Kidney epithelial cell (primary cell): ENCODE data around the gene WDSUB1. TPM values are rescaled to one million over a fixed set of nuclear protein-coding genes. Genes with fewer than 3 reads are reported as not detected.

Experiments
- DNase-seq: peaks from one replicate; pipeline ENCODE4 v3.0.0-alpha.2; 2010; ENCODE audit warnings: low read depth
- H3K27me3 ChIP-seq: 2 replicates; pipeline ENCODE4 v1.6.0; 2011; ENCODE audit warnings: low read length; ENCODE audit not compliant: control insufficient read depth, insufficient read depth
- H3K36me3 ChIP-seq: 2 replicates; pipeline ENCODE4 v1.5.1; 2011; ENCODE audit warnings: low read length; ENCODE audit not compliant: control insufficient read depth, insufficient read depth
- H3K4me3 ChIP-seq: 2 replicates; pipeline ENCODE4 v1.5.1; 2011; ENCODE audit warnings: low read depth, mild to moderate bottlenecking, control low read depth, low read length
- total RNA-seq: library from RNA; depleted of rRNA; stranded (reverse); fragments of >200 nt; gene quantifications from 2 replicates; pipeline ENCODE4 v1.2.3, GENCODE V29; 2015
- TF ChIP-seq, protein P1 (sequence below): IDR thresholded peaks from 2 replicates; pipeline ENCODE4 v1.5.1; 2011; ENCODE audit warnings: mild to moderate bottlenecking, moderate library complexity, low read length, control low read depth, inconsistent platforms; ENCODE audit not compliant: insufficient read depth, poor library complexity, severe bottlenecking

Gene WDSUB1
- total RNA-seq, 1 donor from 2014 or later, result 8.0 TPM

DNA sequence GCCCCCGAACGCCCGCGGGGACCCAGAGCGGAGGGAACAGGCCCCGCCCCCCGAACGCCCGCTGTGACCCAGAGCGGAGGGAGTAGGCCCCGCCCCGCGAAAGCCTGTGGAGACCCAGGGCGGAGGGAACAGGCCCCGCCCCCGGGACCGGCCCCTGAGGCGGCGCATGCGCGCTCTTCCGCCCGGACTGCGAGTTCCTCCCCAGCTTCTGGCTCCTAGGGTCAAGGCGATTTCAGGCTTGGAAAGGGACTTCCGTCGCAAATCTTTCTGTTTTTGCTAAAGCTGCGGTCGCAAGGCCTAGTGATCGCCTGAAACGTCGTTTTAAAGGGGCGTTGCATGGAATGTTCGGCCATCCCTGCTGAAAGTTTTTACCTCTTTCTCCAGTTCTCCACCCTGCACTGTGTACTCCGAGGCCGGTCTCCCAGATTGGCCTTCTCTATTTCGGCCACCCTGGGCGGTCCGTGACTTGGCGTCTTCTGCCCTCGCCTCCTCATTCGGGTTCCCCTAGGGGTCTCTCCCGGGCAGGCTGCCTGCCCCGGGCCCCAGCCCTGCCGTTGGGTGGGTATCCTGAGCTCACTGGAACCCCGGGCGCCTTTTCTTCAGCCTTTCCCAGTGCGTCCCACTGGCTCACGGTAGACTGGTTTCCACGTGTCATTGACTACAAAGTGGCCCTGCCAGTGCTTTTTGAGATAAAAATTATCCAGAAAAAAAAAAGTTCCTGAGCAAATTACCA lies 372 bp upstream of the WDSUB1 start:
- DNase-seq, result peak; percentile 63
- TF ChIP-seq, protein P1, sequence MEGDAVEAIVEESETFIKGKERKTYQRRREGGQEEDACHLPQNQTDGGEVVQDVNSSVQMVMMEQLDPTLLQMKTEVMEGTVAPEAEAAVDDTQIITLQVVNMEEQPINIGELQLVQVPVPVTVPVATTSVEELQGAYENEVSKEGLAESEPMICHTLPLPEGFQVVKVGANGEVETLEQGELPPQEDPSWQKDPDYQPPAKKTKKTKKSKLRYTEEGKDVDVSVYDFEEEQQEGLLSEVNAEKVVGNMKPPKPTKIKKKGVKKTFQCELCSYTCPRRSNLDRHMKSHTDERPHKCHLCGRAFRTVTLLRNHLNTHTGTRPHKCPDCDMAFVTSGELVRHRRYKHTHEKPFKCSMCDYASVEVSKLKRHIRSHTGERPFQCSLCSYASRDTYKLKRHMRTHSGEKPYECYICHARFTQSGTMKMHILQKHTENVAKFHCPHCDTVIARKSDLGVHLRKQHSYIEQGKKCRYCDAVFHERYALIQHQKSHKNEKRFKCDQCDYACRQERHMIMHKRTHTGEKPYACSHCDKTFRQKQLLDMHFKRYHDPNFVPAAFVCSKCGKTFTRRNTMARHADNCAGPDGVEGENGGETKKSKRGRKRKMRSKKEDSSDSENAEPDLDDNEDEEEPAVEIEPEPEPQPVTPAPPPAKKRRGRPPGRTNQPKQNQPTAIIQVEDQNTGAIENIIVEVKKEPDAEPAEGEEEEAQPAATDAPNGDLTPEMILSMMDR, result no peak
- Histone ChIP-seq H3K4me3 (peak overlapping the region; percentile 55), H3K36me3 (no peaks in the 10 kb centered on the region), H3K27me3 (no peaks in the 10 kb centered on the region)

DNA sequence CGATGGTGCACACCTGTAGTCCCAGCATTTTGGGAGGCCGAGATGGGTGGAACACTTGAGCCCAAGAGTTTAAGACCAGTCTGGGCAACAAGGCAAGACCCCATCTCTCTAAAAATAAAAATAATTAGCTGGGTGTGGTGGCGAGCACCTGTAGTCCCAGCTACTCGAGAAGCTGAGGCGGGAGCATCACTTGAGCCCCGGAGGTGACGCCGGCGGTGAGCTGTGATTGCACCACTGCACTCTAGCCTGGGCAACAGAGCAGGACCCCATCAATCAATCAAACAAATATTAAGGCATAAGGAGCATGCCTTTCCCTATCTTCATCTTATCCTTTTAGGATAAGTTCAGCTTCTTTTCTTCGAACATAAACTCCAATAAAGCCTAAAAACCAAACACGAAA lies 1.1 kb downstream of the WDSUB1 start:
- peak overlapping the region; percentile 55 for H3K4me3 ChIP-seq
- no peaks in the 10 kb centered on the region for H3K27me3 ChIP-seq
- DNase-seq, result no peak
- TF ChIP-seq, protein P1, result no peak
- H3K36me3 ChIP-seq, result no peaks in the 10 kb centered on the region

DNA sequence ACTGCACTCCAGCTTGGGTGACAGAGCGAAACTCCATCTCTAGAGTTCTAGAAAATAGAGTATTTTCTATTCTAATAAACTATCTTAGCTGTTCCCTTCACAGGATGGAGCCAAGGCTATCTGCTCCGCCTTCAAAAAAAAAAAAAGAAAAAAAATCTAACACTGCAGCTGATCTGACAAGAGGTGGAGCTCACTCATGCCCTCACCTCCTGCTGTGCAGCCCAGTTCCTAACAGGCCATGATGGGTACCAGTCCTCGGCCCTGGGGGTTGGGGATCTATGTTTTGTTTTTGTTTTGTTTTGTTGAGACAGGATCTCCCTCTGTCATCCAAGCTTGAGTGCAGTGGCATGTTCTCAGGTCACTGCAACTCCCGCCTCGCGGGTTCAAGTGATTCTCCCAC lies 3.0 kb downstream of the WDSUB1 start:
- Histone ChIP-seq H3K4me3 (no peak overlapping the region), H3K36me3 (no peaks in the 10 kb centered on the region), H3K27me3 (no peaks in the 10 kb centered on the region)
- DNase-seq, result no peak
- TF ChIP-seq, protein P1, result no peak

DNA sequence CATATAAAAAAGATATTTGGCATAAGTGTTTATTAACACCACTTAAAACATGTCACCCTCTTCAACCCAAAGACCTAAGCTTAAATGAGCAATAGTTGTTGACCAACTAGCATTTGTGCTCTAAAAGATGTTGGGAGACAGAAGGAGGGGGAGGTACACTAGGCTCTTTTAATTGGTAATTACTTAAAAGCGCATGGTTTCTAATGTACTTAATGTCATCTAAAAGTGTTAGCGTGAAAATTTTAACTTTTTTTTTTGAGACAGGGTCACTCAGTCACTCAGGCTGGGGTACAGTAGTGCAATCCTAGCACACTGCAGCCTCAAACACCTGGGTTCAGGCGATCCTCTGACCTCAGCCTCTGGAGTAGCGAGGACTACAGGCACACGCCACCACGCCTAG lies 5.5 kb downstream of the WDSUB1 start:
- TF ChIP-seq, protein P1, result no peak
- Histone ChIP-seq H3K4me3 (no peak overlapping the region), H3K27me3 (no peaks in the 10 kb centered on the region), H3K36me3 (no peaks in the 10 kb centered on the region)
- DNase-seq, result no peak

DNA sequence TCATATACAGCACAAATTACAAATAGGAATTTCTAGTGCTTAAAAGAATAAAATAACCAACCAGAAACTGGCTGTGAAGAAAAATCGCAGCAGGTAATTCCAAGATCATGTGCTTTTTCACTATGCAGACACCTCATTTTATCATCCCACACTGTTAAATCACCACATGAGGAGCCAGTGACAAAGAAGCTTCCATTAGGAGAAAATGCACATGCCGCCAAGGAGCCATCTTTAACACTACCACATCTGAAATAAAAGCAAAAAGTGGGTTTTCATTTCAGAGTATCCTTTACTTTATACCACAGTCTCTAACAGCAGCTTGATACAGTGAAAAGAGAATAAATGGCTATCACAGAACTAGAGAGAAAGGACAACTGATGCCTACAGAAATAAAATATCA lies 6.8 kb downstream of the WDSUB1 start:
- DNase-seq, result no peak
- Histone ChIP-seq H3K27me3 (no peaks in the 10 kb centered on the region), H3K36me3 (no peaks in the 10 kb centered on the region), H3K4me3 (no peak overlapping the region)
- TF ChIP-seq, protein P1, result no peak

DNA sequence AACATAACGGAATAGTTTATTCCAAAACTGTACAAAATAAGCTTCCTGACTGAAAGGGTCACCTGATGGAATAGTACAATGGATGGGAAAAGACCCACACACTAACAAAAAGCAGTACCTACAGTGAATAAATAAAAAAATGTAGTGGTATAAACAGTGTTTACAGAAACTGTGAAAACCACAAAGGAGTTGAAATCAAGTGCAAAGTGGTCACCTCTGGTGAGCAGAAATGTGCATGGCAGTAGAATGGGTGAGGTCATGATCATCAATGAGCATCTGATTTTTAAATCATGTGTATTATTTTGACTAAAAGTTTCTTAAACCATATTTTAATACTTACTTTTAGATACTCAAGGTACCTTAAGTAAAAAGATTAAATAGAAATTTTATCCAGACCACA lies 11.4 kb downstream of the WDSUB1 start:
- no peaks in the 10 kb centered on the region for H3K27me3 ChIP-seq
- no peaks in the 10 kb centered on the region for H3K36me3 ChIP-seq
- TF ChIP-seq, protein P1, result no peak
- H3K4me3 ChIP-seq, result no peak overlapping the region
- no peak for DNase-seq
